Measurements from ENCODE around the gene JSRP1.

Gene JSRP1

GRCh38 chr19:2231621-2232221 lies 24.5 kb downstream of the JSRP1 start:
- DNase-seq, result no peak

GRCh38 chr19:2230807-2231533 lies 25.2 kb downstream of the JSRP1 start:
- DNase-seq, result no peak

- DNase-seq, result no peak
These were observed 26.1 kb downstream of the JSRP1 start for GRCh38 chr19:2230033-2230531.

GRCh38 chr19:2229103-2230032 lies 26.8 kb downstream of the JSRP1 start:
- DNase-seq, result no peak

GRCh38 chr19:2228157-2229030 lies 27.8 kb downstream of the JSRP1 start:
- DNase-seq, result no peak

GRCh38 chr19:2227415-2228156 lies 28.6 kb downstream of the JSRP1 start:
- no peak for DNase-seq

- no peak for DNase-seq
These were observed 29.3 kb downstream of the JSRP1 start for GRCh38 chr19:2226840-2227360.

- no peak for DNase-seq
These were observed 30.0 kb downstream of the JSRP1 start for GRCh38 chr19:2226051-2226839.

GRCh38 chr19:2225415-2226050 lies 30.7 kb downstream of the JSRP1 start:
- DNase-seq, result no peak

- DNase-seq, result no peak
These were observed 31.4 kb downstream of the JSRP1 start for GRCh38 chr19:2224754-2225349.

GRCh38 chr19:2223959-2224358 lies 32.3 kb downstream of the JSRP1 start:
- DNase-seq, result no peak

GRCh38 chr19:2223391-2223790 lies 32.8 kb downstream of the JSRP1 start:
- DNase-seq, result no peak

GRCh38 chr19:2221918-2222317 lies 34.3 kb downstream of the JSRP1 start:
- no peak for DNase-seq

- no peak for DNase-seq
These were observed 34.9 kb downstream of the JSRP1 start for GRCh38 chr19:2221250-2221831.

- DNase-seq, result no peak
These were observed 36.5 kb downstream of the JSRP1 start for GRCh38 chr19:2219726-2220125.

- DNase-seq, result no peak
These were observed 38.6 kb downstream of the JSRP1 start for GRCh38 chr19:2217591-2217990.

GRCh38 chr19:2216361-2217225 lies 39.6 kb downstream of the JSRP1 start:
- DNase-seq, result no peak

GRCh38 chr19:2215281-2215751 lies 40.9 kb downstream of the JSRP1 start:
- DNase-seq, result no peak

All from NCI-H1694 (cell line).